SK-N-SH treated with all-trans-retinoic acid at 6 μM for 48 hours (cell line): Measurements from ENCODE around the gene IGSF9.

Experiments
- PATZ1 ChIP-seq: fragments of 250-450 bp; sonication (Bioruptor Pico); IDR thresholded peaks from 2 replicates; pipeline ENCODE4 v1.8.0; 2020; ENCODE audit warnings: mild to moderate bottlenecking, moderate library complexity, borderline replicate concordance
- RARB ChIP-seq: fragments of 250-450 bp; sonication (Bioruptor Pico); IDR thresholded peaks from 2 replicates; pipeline ENCODE4 v1.8.0; 2021; ENCODE audit warnings: mild to moderate bottlenecking, moderate library complexity
- TCF4 ChIP-seq: fragments of 250-450 bp; sonication (Bioruptor Pico); IDR thresholded peaks from 2 replicates; pipeline ENCODE4 v1.8.0; 2021; ENCODE audit warnings: mild to moderate bottlenecking, moderate library complexity, borderline replicate concordance
- TOX ChIP-seq: fragments of 250-450 bp; sonication (Bioruptor Pico); IDR thresholded peaks from 2 replicates; pipeline ENCODE4 v1.8.0; 2021; ENCODE audit warnings: mild to moderate bottlenecking, moderate library complexity, borderline replicate concordance
- ZNF565 ChIP-seq: fragments of 450-650 bp; formaldehyde crosslinking; conservative IDR thresholded peaks from 2 replicates; pipeline ENCODE4 v1.5.0; 2020; ENCODE audit warnings: low read depth, mild to moderate bottlenecking, moderate library complexity

- no peak for TF ChIP-seq TOX (CRISPR knock-in tag)
- no peak for TF ChIP-seq ZNF565
- TF ChIP-seq RARB (CRISPR knock-in tag): no peak
- no peak for TF ChIP-seq TCF4 (CRISPR knock-in tag)
- no peak for TF ChIP-seq PATZ1
Measured at GRCh38 chr1:159919236-159919865, 26.1 kb downstream of the IGSF9 start.
